Mesothelial cell of epicardium (in vitro differentiated cells): ENCODE measurements around the gene TTC6. TPM values are rescaled to one million over a fixed set of nuclear protein-coding genes. Genes with fewer than 3 reads are reported as not detected.

Source experiments
- DNase-seq, 2 experiments: peaks; one replicate each; pipeline ENCODE4 v3.0.0; 2021; ENCODE audit warnings: low spot score in 2 of 2; ENCODE audit not compliant: unreplicated experiment in 2 of 2
- H3K27ac Mint-ChIP-seq: 2 replicates; pipeline ENCODE4 v1.8.0; 2021; ENCODE audit warnings: mixed read lengths
- H3K27me3 Mint-ChIP-seq: 2 replicates; pipeline ENCODE4 v1.8.0; 2021; ENCODE audit warnings: low read depth, mixed read lengths
- H3K36me3 Mint-ChIP-seq: 2 replicates; pipeline ENCODE4 v1.8.0; 2021; ENCODE audit warnings: mixed read lengths
- H3K4me1 Mint-ChIP-seq: 2 replicates; pipeline ENCODE4 v1.8.0; 2021; ENCODE audit warnings: mixed read lengths
- H3K4me3 Mint-ChIP-seq: 2 replicates; pipeline ENCODE4 v1.8.0; 2021; ENCODE audit warnings: mild to moderate bottlenecking, moderate library complexity, mixed read lengths
- H3K9me3 Mint-ChIP-seq: 2 replicates; pipeline ENCODE4 v1.8.0; 2021; ENCODE audit warnings: mixed read lengths
- CTCF ChIP-seq: fragments of 200-600 bp; sonication (generic); IDR thresholded peaks from one replicate; pipeline ENCODE4 v1.5.0; 2021; ENCODE audit warnings: antibody characterized with exemption; ENCODE audit not compliant: unreplicated experiment
- total RNA-seq: library from RNA; stranded (reverse); gene quantifications from 3 replicates; pipeline ENCODE4 v1.2.1, GENCODE V29; 2021

TTC6 gene
- total RNA-seq, 1 donor from 2014 or later: 2.7 TPM

- no peak overlapping the region for H3K27ac Mint-ChIP-seq
- H3K4me3 Mint-ChIP-seq: no peak overlapping the region
- H3K4me1 Mint-ChIP-seq: peaks cover 8% of the 10 kb centered on the region
- peaks cover 46% of the 10 kb centered on the region for H3K27me3 Mint-ChIP-seq
- no peak for DNase-seq
- H3K9me3 Mint-ChIP-seq: peaks cover 7% of the 10 kb centered on the region
- H3K36me3 Mint-ChIP-seq: no peaks in the 10 kb centered on the region
- TF ChIP-seq CTCF: no peak
Measured at GRCh38 chr14:37623971-37624370, 28.5 kb downstream of the TTC6 start.

- Mint-ChIP-seq H3K4me1 (peaks cover 8% of the 10 kb centered on the region), H3K4me3 (no peak overlapping the region), H3K27me3 (peaks cover 43% of the 10 kb centered on the region), H3K36me3 (no peaks in the 10 kb centered on the region), H3K9me3 (peaks cover 22% of the 10 kb centered on the region), H3K27ac (no peak overlapping the region)
- TF ChIP-seq CTCF: no peak
- no peak for DNase-seq
Measured at GRCh38 chr14:37625597-37626595, 30.5 kb downstream of the TTC6 start.

- TF ChIP-seq CTCF: no peak
- Mint-ChIP-seq H3K27ac (no peak overlapping the region), H3K9me3 (peaks cover 5% of the 10 kb centered on the region), H3K27me3 (peaks cover 29% of the 10 kb centered on the region), H3K4me1 (no peaks in the 10 kb centered on the region), H3K36me3 (no peaks in the 10 kb centered on the region), H3K4me3 (no peak overlapping the region)
- DNase-seq: no peak
Measured at GRCh38 chr14:37637341-37637740, 41.9 kb downstream of the TTC6 start.

GRCh38 chr14:37638599-37638998 lies 43.2 kb downstream of the TTC6 start:
- H3K36me3 Mint-ChIP-seq: no peaks in the 10 kb centered on the region
- H3K9me3 Mint-ChIP-seq: peaks cover 5% of the 10 kb centered on the region
- H3K4me1 Mint-ChIP-seq: no peaks in the 10 kb centered on the region
- no peak for DNase-seq
- H3K27ac Mint-ChIP-seq: no peak overlapping the region
- H3K27me3 Mint-ChIP-seq: peaks cover 29% of the 10 kb centered on the region
- H3K4me3 Mint-ChIP-seq: no peak overlapping the region
- no peak for TF ChIP-seq CTCF

GRCh38 chr14:37641117-37641516 lies 45.7 kb downstream of the TTC6 start:
- no peaks in the 10 kb centered on the region for H3K36me3 Mint-ChIP-seq
- no peak for TF ChIP-seq CTCF
- no peak overlapping the region for H3K27ac Mint-ChIP-seq
- peaks cover 13% of the 10 kb centered on the region for H3K27me3 Mint-ChIP-seq
- no peak for DNase-seq
- H3K4me3 Mint-ChIP-seq: no peak overlapping the region
- no peaks in the 10 kb centered on the region for H3K4me1 Mint-ChIP-seq
- no peaks in the 10 kb centered on the region for H3K9me3 Mint-ChIP-seq
